HG03097 (cell line): ENCODE data around the gene KLF17.

Experiments
- ATAC-seq: cut with Tn5 transposase; IDR thresholded peaks from one replicate; pipeline ENCODE4 v1.9.1; 2021; ENCODE audit not compliant: unreplicated experiment, low FRiP score

KLF17 gene

DNA sequence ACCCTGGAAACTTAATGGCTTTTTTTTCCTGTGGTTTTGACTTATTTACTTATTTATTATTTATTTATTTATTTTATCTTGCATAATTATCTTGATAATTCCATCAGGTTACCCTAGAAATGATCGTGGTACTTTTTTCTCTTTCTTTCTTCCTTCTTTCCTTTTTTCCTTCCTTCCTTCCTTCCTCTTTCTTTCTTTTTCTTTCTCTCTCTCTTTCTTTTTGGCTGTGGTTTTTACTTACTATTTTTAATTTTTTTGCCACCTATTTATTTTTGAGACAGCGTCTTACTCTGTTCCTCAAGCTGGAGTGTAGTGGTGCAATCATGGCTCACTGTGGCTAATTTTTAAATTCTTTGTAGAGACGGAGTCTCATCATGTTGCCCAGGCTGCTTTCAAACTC, 29.0 kb downstream of the KLF17 start:
- no peak for ATAC-seq

DNA sequence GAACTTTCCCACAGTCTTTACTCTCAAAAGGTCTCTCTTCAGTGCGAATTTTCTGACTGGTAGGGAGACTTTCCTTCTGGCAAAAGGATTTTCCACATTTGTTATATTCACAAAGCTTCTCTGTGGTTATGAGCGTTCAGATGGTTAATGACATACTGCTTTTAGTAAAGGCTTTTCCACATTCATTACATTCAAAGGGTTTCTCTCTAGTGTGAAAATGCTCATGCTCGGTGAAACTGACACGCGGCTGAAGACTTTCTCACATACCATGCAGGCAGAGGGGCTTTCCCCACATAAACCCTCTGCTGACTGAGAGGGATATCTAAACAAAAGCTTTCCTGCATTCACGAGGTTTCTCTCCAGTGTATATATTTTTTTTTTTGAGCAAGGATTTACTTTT, 32.7 kb downstream of the KLF17 start:
- no peak for ATAC-seq

DNA sequence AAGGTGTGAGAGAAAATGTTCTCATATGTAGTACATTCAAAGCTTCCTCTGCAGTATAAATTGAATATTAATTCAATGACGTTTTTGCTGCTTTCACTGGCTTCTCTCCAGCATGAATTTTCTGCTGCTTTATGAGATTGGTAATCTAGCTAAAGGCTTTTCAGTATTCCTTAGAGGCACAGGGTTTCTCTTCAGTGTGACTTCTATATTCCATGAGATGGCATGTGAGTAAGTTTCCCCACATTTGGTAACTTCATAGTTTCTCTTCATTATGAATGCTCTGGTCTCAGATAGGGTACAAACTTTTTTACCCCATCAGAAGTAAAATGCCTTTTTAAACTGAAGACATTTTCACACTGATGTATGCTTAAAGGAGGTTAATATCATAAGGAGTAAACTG, 33.2 kb downstream of the KLF17 start:
- no peak for ATAC-seq

DNA sequence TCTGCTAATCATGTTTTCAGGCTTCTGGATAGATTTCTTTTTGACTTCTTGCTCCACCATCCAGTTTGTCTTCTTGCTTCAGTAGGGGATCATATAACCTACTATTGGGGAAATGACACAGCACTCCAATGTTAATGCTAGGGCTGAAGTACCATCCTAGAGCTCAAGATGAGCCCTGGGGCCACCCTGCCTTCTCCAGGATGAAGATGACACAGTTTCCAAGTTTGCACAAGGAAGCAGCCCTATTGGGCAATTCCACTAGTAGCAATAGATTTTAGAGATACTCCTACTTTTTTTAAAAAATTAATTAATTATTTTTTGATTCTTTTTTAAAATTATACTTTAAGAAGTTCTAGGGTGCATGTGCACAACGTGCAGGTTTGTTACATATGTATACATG, 34.1 kb downstream of the KLF17 start:
- ATAC-seq: no peak

DNA sequence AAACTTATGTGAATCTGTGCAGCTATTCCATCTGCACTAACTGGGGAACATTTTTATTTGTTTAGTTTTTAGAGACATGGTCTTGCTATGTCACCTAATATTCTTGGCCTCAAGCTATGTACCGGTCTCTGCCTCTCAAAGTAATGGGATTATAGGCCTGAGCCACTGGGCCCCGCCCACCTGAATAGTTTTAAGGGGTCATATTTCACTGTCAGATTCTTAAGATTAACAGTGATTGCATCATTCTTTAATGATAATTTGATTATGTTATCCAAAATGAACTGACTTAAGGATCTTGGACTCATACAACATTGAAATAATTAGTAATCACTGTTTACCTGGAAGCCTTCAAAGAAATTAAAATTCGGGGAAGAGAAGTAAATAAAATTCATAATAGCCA, 35.4 kb downstream of the KLF17 start:
- ATAC-seq: no peak

DNA sequence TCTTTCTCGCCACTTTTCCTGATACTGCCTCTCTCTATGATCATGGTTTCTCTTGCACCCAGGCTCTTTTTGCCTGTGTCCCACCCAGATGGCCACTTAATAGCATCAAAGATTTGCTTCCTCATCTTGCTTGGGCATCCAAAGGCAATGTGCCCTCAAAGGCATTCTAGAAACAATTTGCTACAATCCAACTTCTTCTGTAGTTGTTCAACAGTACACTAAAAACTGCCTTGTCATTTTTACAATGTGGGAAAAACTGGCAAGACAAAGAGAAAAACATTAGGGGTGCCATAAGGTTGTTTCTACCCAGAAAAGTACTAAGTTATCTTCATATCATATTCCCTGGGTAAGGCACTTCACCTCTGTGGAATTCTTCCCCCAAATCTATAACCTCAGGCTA, 39.3 kb downstream of the KLF17 start:
- no peak for ATAC-seq

DNA sequence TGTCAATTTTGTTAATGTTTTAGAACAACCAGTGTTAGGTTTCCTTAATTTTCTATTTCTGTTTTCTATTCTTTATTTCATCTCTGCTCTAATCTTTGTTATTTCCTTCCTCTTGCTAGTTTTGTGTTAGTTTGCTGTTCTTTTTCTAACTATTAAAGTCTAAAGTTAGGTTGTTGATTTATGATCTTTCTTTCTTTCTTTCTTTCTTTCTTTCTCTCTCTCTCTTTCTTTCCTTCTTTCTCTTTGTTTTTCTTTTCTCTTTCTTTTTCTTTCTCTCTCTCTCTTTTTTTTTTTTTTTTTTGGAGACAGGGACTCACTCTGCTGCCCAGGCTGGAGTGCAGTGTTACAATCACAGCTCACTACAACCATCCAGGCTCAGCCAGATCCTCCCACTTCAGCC, 40.2 kb downstream of the KLF17 start:
- ATAC-seq: no peak

DNA sequence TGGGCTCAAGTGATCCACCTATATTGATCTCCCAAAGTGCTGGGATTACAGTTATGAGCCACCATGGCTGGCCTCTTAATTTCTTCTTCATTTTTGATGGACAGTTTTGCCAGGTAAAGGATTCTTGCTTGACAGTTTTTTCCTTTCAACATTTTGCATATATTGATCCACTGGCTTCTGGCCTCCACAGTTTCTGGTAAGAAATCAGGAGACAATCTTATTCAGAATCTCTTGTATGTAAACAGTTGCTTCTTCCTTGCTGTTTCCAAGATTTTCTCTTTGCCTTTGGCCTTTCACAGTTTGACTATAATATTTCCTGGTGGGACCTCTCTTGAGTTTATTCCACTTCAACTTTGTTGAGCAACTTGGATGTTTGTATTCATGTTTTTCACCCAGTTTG, 42.9 kb downstream of the KLF17 start:
- no peak for ATAC-seq

DNA sequence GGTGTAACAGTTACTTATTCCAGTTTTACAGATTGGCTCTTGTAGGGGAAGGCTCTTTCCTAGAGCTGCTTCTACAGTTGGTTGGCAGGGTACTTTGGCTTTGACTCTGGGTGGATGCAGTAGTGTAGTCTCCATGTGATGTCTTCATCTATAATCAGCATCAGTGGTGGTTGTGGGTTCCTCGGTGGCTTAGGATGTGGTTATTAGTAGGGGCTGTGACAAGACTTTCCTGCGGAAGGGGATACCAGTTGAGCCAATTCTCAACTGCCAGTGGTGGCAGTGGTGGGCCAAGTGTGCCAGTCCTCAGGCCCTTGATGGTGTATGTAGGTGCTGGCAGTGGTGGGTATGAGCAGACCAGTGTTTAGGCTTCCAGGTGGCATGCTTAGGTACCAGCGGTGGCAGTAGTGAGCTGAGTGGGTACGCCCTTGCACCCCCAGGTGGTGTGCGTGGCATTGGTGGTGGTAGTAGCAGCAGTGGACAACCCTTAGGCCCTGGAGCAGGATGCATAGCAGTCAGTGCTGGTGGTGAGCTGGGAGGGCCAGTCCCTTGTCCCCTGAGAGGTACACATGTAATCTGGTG, 50.0 kb downstream of the KLF17 start:
- ATAC-seq: no peak

DNA sequence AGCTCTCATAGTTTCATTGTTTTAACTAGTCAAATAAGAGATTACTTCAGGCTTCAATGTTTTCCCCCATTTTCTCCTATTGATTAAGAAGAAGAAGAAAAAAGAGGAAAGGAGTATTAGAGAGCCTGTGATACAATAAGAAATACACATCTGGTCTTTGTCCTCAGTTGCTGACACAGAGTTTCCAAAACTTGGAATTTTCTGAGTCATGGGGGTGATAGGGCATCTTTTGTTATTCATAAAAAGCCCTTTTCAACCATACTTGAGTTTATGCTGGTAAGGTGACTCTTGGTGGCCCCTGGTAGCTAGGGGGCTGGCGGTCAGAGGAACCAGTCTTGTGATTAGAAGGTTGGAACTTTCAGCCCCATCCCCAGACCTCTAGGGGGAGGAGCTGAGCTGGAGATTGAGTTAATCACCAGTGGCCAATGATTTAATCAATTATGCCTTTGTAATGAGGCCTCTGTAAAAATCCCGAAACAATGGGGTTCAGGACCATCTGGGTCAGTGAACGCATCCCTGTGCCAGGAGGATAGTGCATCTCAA, 51.7 kb downstream of the KLF17 start:
- no peak for ATAC-seq

DNA sequence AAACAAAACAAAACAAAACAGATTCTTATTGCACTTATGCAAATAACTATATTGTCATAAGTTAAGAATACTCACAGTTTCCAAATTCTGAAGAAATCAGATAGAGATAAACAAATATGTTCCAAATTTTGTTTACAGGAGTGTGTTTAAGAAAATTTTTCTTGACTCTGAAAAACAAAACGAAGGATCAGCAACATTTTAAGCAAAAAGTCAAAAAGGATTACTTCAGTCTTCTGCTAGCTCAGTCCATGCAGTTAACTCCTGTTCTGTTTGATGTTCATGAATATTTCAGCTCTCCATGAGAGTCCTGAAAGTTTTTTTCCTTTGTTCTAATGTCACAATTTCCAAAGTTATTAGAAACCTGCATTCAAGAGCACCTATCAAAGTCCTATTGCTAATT, 56.0 kb downstream of the KLF17 start:
- no peak for ATAC-seq
